Measurements from ENCODE around the gene DHRS7. TPM values are rescaled to one million over a fixed set of nuclear protein-coding genes. Genes with fewer than 3 reads are reported as not detected.

Gene DHRS7
- total and polyA plus RNA-seq, 2 of the 8 experiments (the other 6 are each of a cell fraction or from before 2014, with no cell fraction given) = 10.8 to 27.5 TPM

GRCh38 chr14:60125918-60126317 lies 39.3 kb downstream of the DHRS7 start:
- Histone ChIP-seq H3K23ac (ENCODE audit: insufficient read length) (no peak overlapping the region), H3K4me2 (ENCODE audit: insufficient read depth in 1 of 2, low read depth in 2 of 2, low read length in 2 of 2) (no peak overlapping the region), H3K9me3 (ENCODE audit: insufficient read depth in 2 of 2, low read depth in 1 of 2, low read length in 1 of 2) (no peaks in the 10 kb centered on the region), H3K27me3 (replicated peaks in 1 of 4; ENCODE audit: control insufficient read depth in 3 of 4, extremely low read depth in 1 of 4, insufficient read depth in 3 of 4, low read length in 3 of 4) (no peaks in the 10 kb centered on the region), H3K4me1 (replicated peaks in 1 of 4; ENCODE audit: control insufficient read depth in 3 of 4, insufficient read depth in 4 of 4, low read length in 3 of 4) (no peaks in the 10 kb centered on the region), H2AK5ac (ENCODE audit: low read depth, low read length) (no peak overlapping the region), H2BK120ac (replicated peaks; ENCODE audit: low read depth, low read length) (no peak overlapping the region), H3K4me3 (ENCODE audit: extremely low read depth in 1 of 4, insufficient read depth in 2 of 4, low read depth in 3 of 4, low read length in 4 of 4) (no peak overlapping the region), H2BK15ac (ENCODE audit: low read length) (no peak overlapping the region), H3K23me2 (ENCODE audit: low read depth, low read length) (no peaks in the 10 kb centered on the region), H3K27ac (ENCODE audit: low read depth, low read length) (no peak overlapping the region), H2BK5ac (ENCODE audit: low read depth, low read length) (no peak overlapping the region), H3K18ac (ENCODE audit: extremely low read depth, low read length) (no peak overlapping the region), H4K91ac (replicated peaks; ENCODE audit: insufficient read length, low read length) (no peak overlapping the region), H2BK20ac (ENCODE audit: low read length) (no peak overlapping the region), H3K79me1 (ENCODE audit: low read depth, low read length) (no peaks in the 10 kb centered on the region), H4K20me1 (replicated peaks in 1 of 2; ENCODE audit: control insufficient read depth in 1 of 2, insufficient read depth in 2 of 2, low read length in 2 of 2) (no peaks in the 10 kb centered on the region), H4K8ac (ENCODE audit: extremely low read depth, insufficient read depth, low read length) (no peak overlapping the region), H3K56ac (replicated peaks; ENCODE audit: insufficient read length, low read depth, low read length) (no peak overlapping the region), H3K4ac (replicated peaks; ENCODE audit: insufficient read length, low read depth, low read length) (no peak overlapping the region), H3K79me2 (ENCODE audit: control insufficient read depth in 1 of 2, insufficient read depth in 2 of 2, low read length in 2 of 2) (no peaks in the 10 kb centered on the region), H3K14ac (ENCODE audit: insufficient read length) (no peak overlapping the region), H3K36me3 (ENCODE audit: control insufficient read depth in 2 of 4, insufficient read depth in 4 of 4, low read length in 3 of 4) (peaks cover 6 to 45% (median 31%) of the 10 kb centered on the region in 4 experiments), H4K5ac (ENCODE audit: insufficient read length, low read depth, low read length) (no peak overlapping the region), H2AFZ (ENCODE audit: low read length) (no peak overlapping the region), H2BK12ac (ENCODE audit: low read depth, low read length) (no peak overlapping the region), H3K9ac (replicated peaks in 1 of 4; ENCODE audit: extremely low read depth in 1 of 4, low read depth in 3 of 4, low read length in 3 of 4) (no peak overlapping the region)
- no peak for DNase-seq (ENCODE audit: low read depth in 1 of 2, low spot score in 2 of 2)
- ChIA-PET CTCF (ENCODE audit: partially characterized antibody) (interaction anchor here (0.6 to 1.4 kb wide), 3 partner anchors 39 to 354 kb away, joined by 3 read pairs; partner anchors contain the start of gene DHRS7), POLR2A (ENCODE audit: partially characterized antibody) (no interaction called here)
- no peak for FAIRE-seq
- no peak for TF ChIP-seq HDAC2 (IDR thresholded peaks at IDR 0.05; ENCODE audit: borderline replicate concordance in 1 of 2, low read depth in 2 of 2, low read length in 2 of 2)
- no peak for TF ChIP-seq TCF12 (IDR thresholded peaks at IDR 0.05; ENCODE audit: low read depth, low read length)
- no peak for TF ChIP-seq MAFK (IDR thresholded peaks at IDR 0.05; ENCODE audit: low read depth, low read length)
- no peak for TF ChIP-seq NRF1 (IDR thresholded peaks at IDR 0.05; ENCODE audit: low read depth, low read length)
- no peak for TF ChIP-seq BACH1 (IDR thresholded peaks at IDR 0.05; ENCODE audit: low read length)
- no peak for TF ChIP-seq GABPA (IDR thresholded peaks at IDR 0.05; ENCODE audit: borderline replicate concordance, insufficient read depth, low read length)
- no peak for TF ChIP-seq EP300 (IDR thresholded peaks at IDR 0.05; ENCODE audit: borderline replicate concordance in 1 of 2, low read depth in 2 of 2, low read length in 2 of 2)
- TF ChIP-seq SIX5 (IDR thresholded peaks at IDR 0.05; ENCODE audit: low read depth, low read length) = no peak
- no peak for TF ChIP-seq CHD1 (IDR thresholded peaks at IDR 0.05; ENCODE audit: low read depth, low read length)
- no peak for TF ChIP-seq TBP (IDR thresholded peaks at IDR 0.05; ENCODE audit: low read depth, low read length)
- no peak for TF ChIP-seq POU5F1 (IDR thresholded peaks at IDR 0.05; ENCODE audit: low read depth, low read length)
- no peak for TF ChIP-seq HDAC6 (IDR thresholded peaks at IDR 0.05; ENCODE audit: low read depth, low read length)
- TF ChIP-seq KDM1A (IDR thresholded peaks at IDR 0.05; ENCODE audit: borderline replicate concordance, low read length) = no peak
- TF ChIP-seq GTF2F1 (IDR thresholded peaks at IDR 0.05; ENCODE audit: borderline replicate concordance, low read depth, low read length) = no peak
- TF ChIP-seq BCL11A (IDR thresholded peaks at IDR 0.05; ENCODE audit: low read depth in 2 of 2, low read length in 2 of 2) = no peak
- no peak for TF ChIP-seq ZNF274 (IDR thresholded peaks at IDR 0.05; ENCODE audit: borderline replicate concordance, extremely low read depth, low read length)
- no peak for TF ChIP-seq ASH2L (IDR thresholded peaks at IDR 0.05; ENCODE audit: low read length)
